Measurements from ENCODE around the gene TMEM38B. TPM values are rescaled to one million over a fixed set of nuclear protein-coding genes. Genes with fewer than 3 reads are reported as not detected.

Gene TMEM38B
- total RNA-seq, 2 experiments from 2014 or later, result 15.9 to 22.5 TPM

GRCh38 chr9:105686936-105687335, 7.4 kb upstream of the TMEM38B start:
- Histone ChIP-seq H3K4me1 (ENCODE audit: insufficient read depth, low read length, poor library complexity, severe bottlenecking) (no peaks in the 10 kb centered on the region), H2AFZ (ENCODE audit: low read length) (no peak overlapping the region), H3K9me3 (ENCODE audit: low read length) (peaks cover 7% of the 10 kb centered on the region; the same call in 1 of the 2 replicates), H3K79me2 (ENCODE audit: insufficient read depth, low read depth, low read length) (no peaks in the 10 kb centered on the region), H3K9me2 (ENCODE audit: insufficient read depth, low read length) (no peaks in the 10 kb centered on the region), H3K4me3 (ENCODE audit: low read depth, low read length, poor library complexity, severe bottlenecking) (no peak overlapping the region), H4K20me1 (ENCODE audit: insufficient read depth, low read length) (no peaks in the 10 kb centered on the region), H3K36me3 (ENCODE audit: insufficient read depth, low read length) (no peaks in the 10 kb centered on the region), H3K27ac (ENCODE audit: low read depth, low read length, poor library complexity, severe bottlenecking) (no peak overlapping the region), H3K4me2 (ENCODE audit: low read length) (no peak overlapping the region)
- DNase-seq (ENCODE audit: low spot score), result no peak
- POLR2A ChIA-PET, result no interaction called here
- CTCF ChIA-PET (ENCODE audit: unreplicated experiment), result no interaction called here
- TF ChIP-seq EZH2phosphoT487 (IDR thresholded peaks at IDR 0.05; ENCODE audit: borderline replicate concordance, low read depth, low read length) (no peak), CTCF (conservative IDR thresholded peaks at IDR 0.05; ENCODE audit: low read length) (no peak)
- intact Hi-C loops (cut with micrococcal nuclease; ENCODE audit: unreplicated experiment), result no loop called here
- BruUV-seq (replicated peaks), result no TSS peak

- no peak overlapping the region for H3K4me3 ChIP-seq (ENCODE audit: low read depth, low read length, poor library complexity, severe bottlenecking)
- H3K9me2 ChIP-seq (ENCODE audit: insufficient read depth, low read length), result no peaks in the 10 kb centered on the region
- H2AFZ ChIP-seq (ENCODE audit: low read length), result no peak overlapping the region
- H3K27ac ChIP-seq (ENCODE audit: low read depth, low read length, poor library complexity, severe bottlenecking), result no peak overlapping the region
- intact Hi-C loops (cut with micrococcal nuclease; ENCODE audit: unreplicated experiment), result loop anchor here (10.0 kb wide), 1 partner anchor 946 kb away; the partner anchor contains the start of gene NIPSNAP3A
- H3K4me2 ChIP-seq (ENCODE audit: low read length), result no peak overlapping the region
- CTCF ChIA-PET (ENCODE audit: unreplicated experiment), result no interaction called here
- no peak for TF ChIP-seq EZH2phosphoT487 (IDR thresholded peaks at IDR 0.05; ENCODE audit: borderline replicate concordance, low read depth, low read length)
- TF ChIP-seq CTCF (conservative IDR thresholded peaks at IDR 0.05; ENCODE audit: low read length), result peak; percentile 68
- BruUV-seq (replicated peaks), result no TSS peak
- H4K20me1 ChIP-seq (ENCODE audit: insufficient read depth, low read length), result peaks cover 7% of the 10 kb centered on the region; the same call in 1 of the 2 replicates
- POLR2A ChIA-PET, result no interaction called here
- H3K79me2 ChIP-seq (ENCODE audit: insufficient read depth, low read depth, low read length), result peaks cover 3% of the 10 kb centered on the region; the same call in 1 of the 2 replicates
- no peak for DNase-seq (ENCODE audit: low spot score)
- no peaks in the 10 kb centered on the region for H3K9me3 ChIP-seq (ENCODE audit: low read length)
- H3K4me1 ChIP-seq (ENCODE audit: insufficient read depth, low read length, poor library complexity, severe bottlenecking), result peaks cover 15% of the 10 kb centered on the region
- H3K36me3 ChIP-seq (ENCODE audit: insufficient read depth, low read length), result no peaks in the 10 kb centered on the region
Observed at GRCh38 chr9:105690742-105691141, 3.6 kb upstream of the TMEM38B start.

- ChIA-PET CTCF (ENCODE audit: unreplicated experiment) (no interaction called here), POLR2A (interaction anchor here (0.6 to 1.4 kb wide), 10 partner anchors 11 to 135 kb away, joined by 3 to 7 read pairs (median 3); no protein-coding TSS in a partner anchor)
- H3K27ac ChIP-seq (ENCODE audit: low read depth, low read length, poor library complexity, severe bottlenecking), result no peak overlapping the region
- H3K4me2 ChIP-seq (ENCODE audit: low read length), result peak overlapping the region; percentile 95
- TF ChIP-seq EZH2phosphoT487 (IDR thresholded peaks at IDR 0.05; ENCODE audit: borderline replicate concordance, low read depth, low read length) (no peak), CTCF (conservative IDR thresholded peaks at IDR 0.05; ENCODE audit: low read length) (no peak)
- no TSS peak for BruUV-seq (replicated peaks)
- intact Hi-C loops (cut with micrococcal nuclease; ENCODE audit: unreplicated experiment), result loop anchor here (10.0 kb wide), 1 partner anchor 949 kb away; the partner anchor contains the start of gene NIPSNAP3A
- H3K9me3 ChIP-seq (ENCODE audit: low read length), result no peaks in the 10 kb centered on the region
- peak overlapping the region; percentile 99 for H2AFZ ChIP-seq (ENCODE audit: low read length)
- peaks cover 19% of the 10 kb centered on the region for H3K4me1 ChIP-seq (ENCODE audit: insufficient read depth, low read length, poor library complexity, severe bottlenecking)
- peak overlapping the region; percentile 84 for H3K4me3 ChIP-seq (ENCODE audit: low read depth, low read length, poor library complexity, severe bottlenecking)
- peaks cover 11% of the 10 kb centered on the region; the same call in 1 of the 2 replicates for H4K20me1 ChIP-seq (ENCODE audit: insufficient read depth, low read length)
- peaks cover 15% of the 10 kb centered on the region; the same call in 1 of the 2 replicates for H3K79me2 ChIP-seq (ENCODE audit: insufficient read depth, low read depth, low read length)
- peak; percentile 31 for DNase-seq (ENCODE audit: low spot score)
- H3K36me3 ChIP-seq (ENCODE audit: insufficient read depth, low read length), result no peaks in the 10 kb centered on the region
- no peaks in the 10 kb centered on the region for H3K9me2 ChIP-seq (ENCODE audit: insufficient read depth, low read length)
Observed at GRCh38 chr9:105693435-105694189, 729 bp upstream of the TMEM38B start.
